K562 (cell line): ENCODE results near the gene IDUA. TPM values are rescaled to one million over a fixed set of nuclear protein-coding genes. Genes with fewer than 3 reads are reported as not detected.
A peak's percentile ranks its signal among the peaks of the same experiment; 100 is the strongest.

Experiments
- BHLHE40 ChIP-seq: IDR thresholded peaks from 2 replicates; pipeline ENCODE4 v1.6.1; 2011; ENCODE audit warnings: low read length, improper control_type of control experiment
- CBX5 ChIP-seq: IDR thresholded peaks from 2 replicates; pipeline ENCODE4 v1.6.1; 2014; ENCODE audit warnings: low read depth, borderline replicate concordance
- CEBPG ChIP-seq, 3 experiments: fragments of 200-800 bp in 1 of 3; sonication (Bioruptor generic) in 1 of 3; sonication (generic) in 1 of 3; formaldehyde crosslinking in 1 of 3; IDR thresholded peaks in 2 of 3; conservative IDR thresholded peaks in 1 of 3; 2 replicates each; pipeline versions ENCODE4 v1.6.1 to v1.8.0; 2016 to 2022; ENCODE audit warnings: missing compliant biosample characterization in 2 of 3, missing genetic modification characterization in 2 of 3, mild to moderate bottlenecking in 1 of 3, missing genetic modification reagents in 1 of 3
- DACH1 ChIP-seq: fragments of 450-650 bp; IDR thresholded peaks from 2 replicates; pipeline ENCODE4 v1.6.1; 2018; ENCODE audit not compliant: partially characterized antibody
- HLTF ChIP-seq: fragments of 450-650 bp; IDR thresholded peaks from 2 replicates; pipeline ENCODE4 v1.6.1; 2016
- ILF3 ChIP-seq: fragments of 450-650 bp; IDR thresholded peaks from 2 replicates; pipeline ENCODE4 v1.6.1; 2018; ENCODE audit warnings: antibody characterized with exemption, mild to moderate bottlenecking, moderate library complexity, borderline replicate concordance
- KDM4B ChIP-seq, 2 experiments: fragments of 450-650 bp in 1 of 2; sonication (generic) in 1 of 2; IDR thresholded peaks; 2 replicates each; pipeline ENCODE4 v1.6.1; 2016 to 2017; ENCODE audit warnings: borderline replicate concordance in 2 of 2, antibody characterized with exemption in 1 of 2, low read depth in 1 of 2, mild to moderate bottlenecking in 1 of 2
- KLF13 ChIP-seq: fragments of 450-650 bp; IDR thresholded peaks from 2 replicates; pipeline ENCODE4 v1.6.1; 2016; ENCODE audit warnings: missing genetic modification characterization, low read depth, mild to moderate bottlenecking, missing compliant biosample characterization, moderate library complexity, borderline replicate concordance
- KLF16 ChIP-seq: IDR thresholded peaks from 2 replicates; pipeline ENCODE4 v1.6.1; 2016; ENCODE audit warnings: antibody characterized with exemption
- MAFG ChIP-seq: fragments of 450-650 bp; conservative IDR thresholded peaks from 2 replicates; pipeline ENCODE4 v1.6.1; 2016; ENCODE audit warnings: missing genetic modification characterization, missing compliant biosample characterization
- MAZ ChIP-seq, 2 experiments: fragments of 450-650 bp in 1 of 2; sonication (generic) in 1 of 2; formaldehyde crosslinking; IDR thresholded peaks in 1 of 2; conservative IDR thresholded peaks in 1 of 2; 2 replicates each; pipeline versions ENCODE4 v1.4.0 to v1.5.0; 2020; ENCODE audit warnings: mild to moderate bottlenecking in 1 of 2, missing genetic modification reagents in 1 of 2
- MBD2 ChIP-seq: sonication (generic); IDR thresholded peaks from 2 replicates; pipeline ENCODE4 v1.6.1; 2016; ENCODE audit warnings: low read depth, borderline replicate concordance
- MCM3 ChIP-seq: fragments of 450-650 bp; IDR thresholded peaks from 2 replicates; pipeline ENCODE4 v1.6.1; 2016
- MTA1 ChIP-seq: fragments of 450-650 bp; IDR thresholded peaks from 2 replicates; pipeline ENCODE4 v1.6.1; 2017; ENCODE audit warnings: borderline replicate concordance
- NFE2 ChIP-seq: IDR thresholded peaks from 2 replicates; pipeline ENCODE4 v1.6.1; 2014; ENCODE audit warnings: antibody characterized with exemption, low read depth
- PML ChIP-seq: IDR thresholded peaks from 2 replicates; pipeline ENCODE4 v1.6.1; 2012; ENCODE audit warnings: low read length, inconsistent platforms
- POLR3A ChIP-seq: IDR thresholded peaks from 2 replicates; pipeline ENCODE4 v1.6.1; 2011; ENCODE audit warnings: borderline replicate concordance, mild to moderate bottlenecking, moderate library complexity; ENCODE audit not compliant: insufficient read length, insufficient read depth; ENCODE audit errors: extremely low read depth
- RFX5 ChIP-seq: IDR thresholded peaks from 2 replicates; pipeline ENCODE4 v1.6.1; 2011; ENCODE audit warnings: low read depth, mild to moderate bottlenecking, improper control_type of control experiment, low read length
- SMAD4 ChIP-seq: fragments of 250-450 bp; sonication (Bioruptor Pico); conservative IDR thresholded peaks from 2 replicates; pipeline ENCODE4 v1.8.0; 2021; ENCODE audit warnings: inconsistent platforms, mild to moderate bottlenecking, moderate library complexity
- SMARCE1 ChIP-seq: fragments of 450-650 bp; IDR thresholded peaks from 2 replicates; pipeline ENCODE4 v1.7.1; 2016; ENCODE audit warnings: mild to moderate bottlenecking
- SPI1 ChIP-seq: IDR thresholded peaks from 2 replicates; pipeline ENCODE4 v1.6.1; 2011; ENCODE audit warnings: low read depth, low read length, control low read depth, borderline replicate concordance
- TCF7 ChIP-seq: sonication (generic); IDR thresholded peaks from 2 replicates; pipeline ENCODE4 v1.6.1; 2016; ENCODE audit warnings: antibody characterized with exemption, borderline replicate concordance
- TEAD1 ChIP-seq, 2 experiments: fragments of 450-650 bp in 1 of 2; sonication (generic) in 1 of 2; formaldehyde crosslinking; IDR thresholded peaks; 2 replicates each; pipeline versions ENCODE4 v1.4.0 to v1.8.0; 2020 to 2022; ENCODE audit warnings: mild to moderate bottlenecking in 2 of 2, missing genetic modification reagents in 1 of 2
- TRIM24 ChIP-seq, 2 experiments: fragments of 450-650 bp; IDR thresholded peaks; 2 replicates each; pipeline ENCODE4 v1.6.1; 2016
- ZNF324 ChIP-seq: fragments of 250-450 bp; sonication (Bioruptor Pico); IDR thresholded peaks from 2 replicates; pipeline ENCODE4 v1.4.0; 2020; ENCODE audit warnings: mild to moderate bottlenecking
- ZNF77 ChIP-seq: fragments of 250-450 bp; sonication (Bioruptor Pico); IDR thresholded peaks from 2 replicates; pipeline ENCODE4 v1.5.0; 2020
- polyA plus RNA-seq, 8 experiments: library from polyadenylated mRNA; depleted of rRNA in 4 of 8; stranded (reverse) in 5 of 8; unstranded in 3 of 8; fragments of >200 nt; fragmentation: Nextera tagmentation in 2 of 8; fragmentation: Illumina TruSeq in 1 of 8; extraction: Ambion mirVana in 2 of 8; extraction: Trizol in 1 of 8; gene quantifications; 2 replicates each; pipeline versions ENCODE4 v1.2.1 to v1.2.3, GENCODE V29; 2011 to 2014; ENCODE audit warnings: inconsistent platforms in 1 of 8, missing spikeins in 1 of 8
- total RNA-seq, 7 experiments: library from RNA; depleted of rRNA in 6 of 7; stranded (reverse); fragments of >200 nt in 6 of 7; fragmentation: Illumina TruSeq in 2 of 7; extraction: Trizol in 2 of 7; gene quantifications; 2 replicates each; pipeline versions ENCODE4 v1.2.1 to v1.2.3, GENCODE V29; 2011 to 2021; ENCODE audit warnings: low replicate concordance in 1 of 7
- TF ChIP-seq, protein P1 (sequence below): fragments of 250-450 bp; sonication (Bioruptor Pico); IDR thresholded peaks from 2 replicates; pipeline ENCODE4 v1.9.0; 2021; ENCODE audit warnings: mild to moderate bottlenecking, inconsistent platforms
- TF ChIP-seq, protein P2 (sequence below): fragments of 250-450 bp; sonication (Bioruptor Pico); IDR thresholded peaks from 2 replicates; pipeline ENCODE4 v1.8.0; 2022; ENCODE audit warnings: moderate library complexity, mild to moderate bottlenecking, inconsistent platforms

IDUA gene
- total and polyA plus RNA-seq, 9 of the 15 experiments (the other 6 are each of a cell fraction or from before 2014, with no cell fraction given): 0.04 to 16.1 (median 1.2) TPM

DNA sequence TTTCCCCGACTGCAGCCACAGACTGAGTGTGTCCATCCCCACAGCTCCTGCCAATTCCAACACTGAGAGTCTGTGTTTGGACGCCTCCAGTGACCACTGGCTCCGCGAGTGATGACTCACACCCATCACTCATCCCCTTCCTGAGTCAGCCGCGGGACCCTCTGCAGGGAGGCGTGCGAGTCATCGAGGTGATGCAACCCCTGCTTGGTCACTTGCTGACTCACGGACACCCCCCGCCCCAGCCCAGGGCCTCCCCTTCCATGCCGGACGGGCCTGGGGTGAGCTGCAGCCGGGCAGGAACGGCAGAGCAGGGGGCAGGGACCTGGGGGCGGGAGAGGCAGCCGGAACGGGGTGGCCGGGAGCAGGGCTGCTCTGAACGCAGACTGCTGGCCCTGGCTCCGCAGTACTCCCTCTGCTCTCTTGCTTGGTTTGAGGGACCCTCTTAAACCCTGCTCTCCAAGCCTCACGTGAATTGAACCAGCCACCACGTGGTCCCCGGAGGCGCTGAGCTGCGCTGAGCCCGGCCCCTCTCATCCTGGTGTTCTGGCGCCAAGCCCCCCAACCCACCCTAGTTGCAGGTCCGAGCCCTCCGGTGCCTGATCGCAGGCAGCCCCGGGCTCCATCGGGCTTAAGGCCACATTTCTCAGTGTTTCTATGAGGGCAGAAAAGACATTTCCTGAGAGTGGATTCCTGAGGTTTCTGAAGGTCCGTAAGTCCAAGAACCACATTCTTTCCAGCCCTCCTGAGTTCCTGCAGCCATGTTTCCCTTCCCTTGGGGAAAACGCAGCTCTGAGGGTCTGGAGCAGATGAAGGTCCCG is 57.0 kb downstream of the IDUA start (continued):
- TF ChIP-seq CBX5 (peak; percentile 28; the same call in 1 of the 2 replicates), ZNF324 (no peak), RFX5 (no peak), BHLHE40 (peak; percentile 94), ZNF77 (CRISPR knock-in tag) (no peak), CEBPG (CRISPR knock-in tag; IDR thresholded peaks at IDR 0.05) (peak; percentile 100), CEBPG (tag; conservative IDR thresholded peaks at IDR 0.05 in 1 of 2, IDR thresholded peaks at IDR 0.05 in 1 of 2) (peak; percentile 91 to 99), MCM3 (no peak), ILF3 (no peak), MTA1 (peak; percentile 86), TEAD1 (CRISPR knock-in tag; IDR thresholded peaks at IDR 0.05) (peak in 1 of 2 experiments; percentile 84; a peak in 3 of 4 replicates), PML (peak; percentile 60), TRIM24 (IDR thresholded peaks at IDR 0.05) (peak; percentile 97 to 98), HLTF (peak; percentile 35; the same call in 1 of the 2 replicates), POLR3A (no peak), SMARCE1 (peak; percentile 100), KLF16 (0 out of 2 replicates have a peak, but pooled peaks have one; percentile 11), KDM4B (IDR thresholded peaks at IDR 0.05; ENCODE audit: borderline replicate concordance in 2 of 2, low read depth in 1 of 2) (peak in 1 of 2 experiments; percentile 80; a peak in 2 of 4 replicates), DACH1 (peak; percentile 86), MAFG (tag) (peak; percentile 94), SPI1 (no peak), SMAD4 (CRISPR knock-in tag) (peak; percentile 98), TCF7 (no peak), KLF13 (tag) (0 out of 2 replicates have a peak, but pooled peaks have one; percentile 44), NFE2 (peak; percentile 99), MAZ (CRISPR knock-in tag; conservative IDR thresholded peaks at IDR 0.05 in 1 of 2, IDR thresholded peaks at IDR 0.05 in 1 of 2) (peak; percentile 63 to 96; a peak in 3 of 4 replicates), MBD2 (peak; percentile 84)
- TF ChIP-seq, protein P1, sequence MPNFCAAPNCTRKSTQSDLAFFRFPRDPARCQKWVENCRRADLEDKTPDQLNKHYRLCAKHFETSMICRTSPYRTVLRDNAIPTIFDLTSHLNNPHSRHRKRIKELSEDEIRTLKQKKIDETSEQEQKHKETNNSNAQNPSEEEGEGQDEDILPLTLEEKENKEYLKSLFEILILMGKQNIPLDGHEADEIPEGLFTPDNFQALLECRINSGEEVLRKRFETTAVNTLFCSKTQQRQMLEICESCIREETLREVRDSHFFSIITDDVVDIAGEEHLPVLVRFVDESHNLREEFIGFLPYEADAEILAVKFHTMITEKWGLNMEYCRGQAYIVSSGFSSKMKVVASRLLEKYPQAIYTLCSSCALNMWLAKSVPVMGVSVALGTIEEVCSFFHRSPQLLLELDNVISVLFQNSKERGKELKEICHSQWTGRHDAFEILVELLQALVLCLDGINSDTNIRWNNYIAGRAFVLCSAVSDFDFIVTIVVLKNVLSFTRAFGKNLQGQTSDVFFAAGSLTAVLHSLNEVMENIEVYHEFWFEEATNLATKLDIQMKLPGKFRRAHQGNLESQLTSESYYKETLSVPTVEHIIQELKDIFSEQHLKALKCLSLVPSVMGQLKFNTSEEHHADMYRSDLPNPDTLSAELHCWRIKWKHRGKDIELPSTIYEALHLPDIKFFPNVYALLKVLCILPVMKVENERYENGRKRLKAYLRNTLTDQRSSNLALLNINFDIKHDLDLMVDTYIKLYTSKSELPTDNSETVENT (CRISPR knock-in tag): no peak
- TF ChIP-seq, protein P2, sequence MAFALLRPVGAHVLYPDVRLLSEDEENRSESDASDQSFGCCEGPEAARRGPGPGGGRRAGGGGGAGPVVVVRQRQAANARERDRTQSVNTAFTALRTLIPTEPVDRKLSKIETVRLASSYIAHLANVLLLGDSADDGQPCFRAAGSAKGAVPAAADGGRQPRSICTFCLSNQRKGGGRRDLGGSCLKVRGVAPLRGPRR (CRISPR knock-in tag): no peak; the same call in 1 of the 2 replicates
